K562 treated with DMSO at 1 percent for 24 hours (cell line): ENCODE measurements around the gene POLR3E. TPM values are rescaled to one million over a fixed set of nuclear protein-coding genes. Genes with fewer than 3 reads are reported as not detected.

Source experiments
- total RNA-seq: library from RNA; unstranded; fragments of 300-600 nt; gene quantifications from 2 replicates; pipeline ENCODE4 v1.2.3, GENCODE V29; 2022; ENCODE audit warnings: low read depth; ENCODE audit not compliant: insufficient read depth

POLR3E gene
- total RNA-seq, result 47.3 and 51.8 TPM in 2 replicates

GRCh38 chr16:22297114-22297870 is at the start of gene POLR3E:
TSS of gene POLR3E (plus strand) at chr16:22297409. CDS start at chr16:22302969, 5,560 bp downstream.

GRCh38 chr16:22374311-22375116 is 77.3 kb downstream of the POLR3E start, which contains the start of gene CDR2:
TSS of gene CDR2 (minus strand) at chr16:22374619. CDS start at chr16:22374309, 310 bp downstream.

Other genes with a start within 250 kb of the POLR3E start
- gene VWA3A, start 204.9 kb upstream of the POLR3E start, total RNA-seq, result 0.05 TPM in 1 of 2 replicates, not detected in the other
- not detected in 2 replicates for gene SDR42E2, start 134.9 kb upstream of the POLR3E start, total RNA-seq
- 19.0 and 21.1 TPM in 2 replicates for gene EEF2K, start 91.1 kb upstream of the POLR3E start, total RNA-seq
- gene CDR2, start 77.2 kb downstream of the POLR3E start, total RNA-seq, result 23.1 and 24.8 TPM in 2 replicates
- 22.2 and 23.7 TPM in 2 replicates for gene NPIPB5, start 213.5 kb downstream of the POLR3E start, total RNA-seq